Activated effector memory CD4-positive, alpha-beta T cell treated with Interleukin-2 at 50 U/mL for 16 hours (primary cell): Measurements from ENCODE around the gene PCDHAC1.
"Not testable (repeated sequence)": the region's sequence is repeated elsewhere in the genome, so short reads cannot be mapped to it uniquely, and the experiment has no call there.

ENCODE experiments used
- DNase-seq: peaks from one replicate; pipeline ENCODE4 v3.0.0-alpha.2; 2020

Gene PCDHAC1, protein sequence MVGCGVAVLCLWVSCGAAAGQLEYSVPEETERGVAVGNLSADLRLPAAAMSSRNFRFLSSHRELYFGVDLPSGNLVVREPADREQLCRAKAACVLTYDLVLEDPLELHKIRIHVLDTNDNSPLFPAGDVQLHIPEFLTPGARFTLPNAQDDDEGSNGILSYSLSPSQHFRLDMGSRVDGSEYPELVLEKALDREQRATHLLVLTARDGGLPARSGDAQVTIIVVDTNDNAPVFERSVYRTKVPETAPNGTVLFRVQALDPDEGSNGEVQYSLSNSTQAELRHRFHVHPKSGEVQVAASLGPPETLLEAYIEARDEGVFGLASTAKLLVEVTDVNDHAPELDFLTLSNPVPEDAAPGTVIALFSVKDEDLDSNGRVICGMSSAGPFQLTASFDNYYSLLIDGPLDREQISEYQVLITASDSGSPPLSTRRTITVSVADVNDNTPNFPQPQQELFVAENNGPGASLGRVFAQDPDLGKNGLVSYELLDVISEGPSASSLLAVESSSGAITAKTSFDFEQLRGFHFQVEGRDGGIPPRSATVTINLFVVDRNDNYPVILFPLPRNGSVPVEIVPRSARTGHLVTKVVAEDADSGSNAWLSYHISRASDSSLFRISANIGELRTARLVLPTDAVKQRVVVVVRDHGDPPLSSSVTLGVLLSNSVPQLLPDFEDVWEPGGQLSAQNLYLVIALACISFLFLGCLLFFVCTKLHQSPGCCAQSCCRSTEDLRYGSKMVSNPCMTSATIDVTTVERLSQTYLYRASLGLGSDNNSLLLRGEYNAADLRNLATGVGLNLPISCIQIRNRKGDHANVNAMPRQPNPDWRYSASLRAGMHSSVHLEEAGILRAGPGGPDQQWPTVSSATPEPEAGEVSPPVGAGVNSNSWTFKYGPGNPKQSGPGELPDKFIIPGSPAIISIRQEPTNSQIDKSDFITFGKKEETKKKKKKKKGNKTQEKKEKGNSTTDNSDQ

DNA sequence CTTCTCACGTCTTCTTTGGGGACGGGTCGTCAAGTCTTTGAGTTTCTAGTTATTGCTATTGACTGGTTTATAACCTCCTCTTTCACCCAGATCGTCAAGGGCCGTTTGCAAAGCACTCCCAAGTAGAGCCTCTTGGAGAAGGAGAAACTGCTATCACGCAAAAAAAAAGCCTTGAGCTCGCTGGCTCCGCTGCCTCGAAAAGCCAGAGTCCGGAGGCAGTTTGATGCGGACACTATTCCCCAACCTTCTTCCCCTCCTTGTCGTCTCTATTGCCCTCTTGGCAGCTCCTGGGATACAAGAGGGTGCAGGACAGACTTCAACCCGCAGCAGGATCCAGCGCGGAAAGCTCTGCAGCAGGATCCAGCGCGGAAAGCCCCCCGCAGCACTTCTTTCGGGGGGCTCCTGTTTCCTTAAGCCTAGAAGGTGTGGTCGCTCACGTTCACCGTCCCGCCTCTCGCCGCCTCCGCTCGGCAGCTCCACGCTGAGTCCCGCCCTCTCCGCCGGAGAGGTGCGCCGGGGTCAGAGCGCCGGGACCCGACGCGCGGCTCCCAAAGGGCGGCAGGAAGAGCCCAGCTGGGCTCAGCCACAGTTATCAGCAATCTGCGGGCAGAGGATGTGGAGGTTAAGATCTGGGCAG, at the start of gene PCDHAC1:
Gene PCDHAC1, plus strand, starts transcription at position 494 of the 637 bp plus-strand sequence. CDS start 594 bp downstream, outside the sequence.
- no peak for DNase-seq

DNA sequence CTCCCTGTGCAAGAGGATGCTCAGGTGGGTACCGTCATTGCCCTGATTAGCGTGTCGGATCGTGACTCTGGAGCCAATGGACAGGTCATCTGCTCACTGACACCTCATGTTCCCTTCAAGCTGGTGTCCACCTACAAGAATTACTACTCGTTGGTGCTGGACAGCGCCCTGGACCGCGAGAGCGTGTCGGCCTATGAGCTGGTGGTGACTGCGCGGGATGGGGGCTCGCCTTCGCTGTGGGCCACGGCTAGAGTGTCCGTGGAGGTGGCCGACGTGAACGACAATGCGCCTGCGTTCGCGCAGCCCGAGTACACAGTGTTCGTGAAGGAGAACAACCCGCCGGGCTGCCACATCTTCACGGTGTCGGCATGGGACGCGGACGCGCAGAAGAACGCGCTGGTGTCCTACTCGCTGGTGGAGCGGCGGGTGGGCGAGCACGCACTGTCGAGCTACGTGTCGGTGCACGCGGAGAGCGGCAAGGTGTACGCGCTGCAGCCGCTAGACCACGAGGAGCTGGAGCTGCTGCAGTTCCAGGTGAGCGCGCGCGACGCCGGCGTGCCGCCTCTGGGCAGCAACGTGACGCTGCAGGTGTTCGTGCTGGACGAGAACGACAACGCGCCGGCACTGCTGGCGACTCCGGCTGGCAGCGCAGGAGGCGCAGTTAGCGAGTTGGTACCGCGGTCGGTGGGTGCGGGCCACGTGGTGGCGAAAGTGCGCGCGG, 49.4 kb upstream of the PCDHAC1 start:
- not testable (repeated sequence) for DNase-seq

DNA sequence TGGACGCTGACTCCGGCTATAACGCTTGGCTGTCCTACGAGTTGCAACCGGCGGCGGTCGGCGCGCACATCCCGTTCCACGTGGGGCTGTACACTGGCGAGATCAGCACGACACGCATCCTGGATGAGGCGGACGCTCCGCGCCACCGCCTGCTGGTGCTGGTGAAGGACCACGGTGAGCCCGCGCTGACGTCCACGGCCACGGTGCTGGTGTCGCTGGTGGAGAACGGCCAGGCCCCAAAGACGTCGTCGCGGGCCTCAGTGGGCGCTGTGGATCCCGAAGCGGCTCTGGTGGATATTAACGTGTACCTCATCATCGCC, 48.9 kb upstream of the PCDHAC1 start:
- no peak for DNase-seq

- no peak for DNase-seq
Measured at GRCh38 chr5:140881889-140882590, 44.1 kb upstream of the PCDHAC1 start, which contains the start of gene PCDHA13. Gene PCDHA13 (plus strand): TSS chr5:140882124. CDS start chr5:140882269, 145 bp downstream.

- no peak for DNase-seq
Measured at GRCh38 chr5:140882591-140882899, 43.6 kb upstream of the PCDHAC1 start.

GRCh38 chr5:140883373-140883772, 42.7 kb upstream of the PCDHAC1 start:
- DNase-seq: no peak

- DNase-seq: no peak
Measured at GRCh38 chr5:140883927-140884697, 42.0 kb upstream of the PCDHAC1 start.

DNA sequence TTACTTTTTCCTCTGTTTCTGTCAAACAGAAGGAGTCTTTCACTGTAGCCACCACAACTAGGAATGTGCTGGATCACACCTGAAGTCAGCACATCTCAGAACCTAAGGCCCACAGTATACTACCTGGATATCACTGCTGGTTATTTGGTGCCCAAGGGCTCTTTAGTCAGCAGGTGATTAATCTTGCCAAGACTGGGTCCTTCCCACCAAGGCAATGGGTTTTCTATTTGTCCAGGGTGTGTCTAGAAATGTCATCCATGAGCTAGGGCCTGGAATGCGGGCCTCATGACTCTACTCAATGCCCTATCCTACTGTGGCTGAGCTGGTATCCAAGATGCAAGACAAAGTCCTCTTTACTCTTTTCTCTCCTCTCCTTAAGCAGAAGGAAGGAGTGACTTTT, 9.8 kb upstream of the PCDHAC1 start:
- no peak for DNase-seq

GRCh38 chr5:140923601-140924000, 2.5 kb upstream of the PCDHAC1 start:
- no peak for DNase-seq

DNA sequence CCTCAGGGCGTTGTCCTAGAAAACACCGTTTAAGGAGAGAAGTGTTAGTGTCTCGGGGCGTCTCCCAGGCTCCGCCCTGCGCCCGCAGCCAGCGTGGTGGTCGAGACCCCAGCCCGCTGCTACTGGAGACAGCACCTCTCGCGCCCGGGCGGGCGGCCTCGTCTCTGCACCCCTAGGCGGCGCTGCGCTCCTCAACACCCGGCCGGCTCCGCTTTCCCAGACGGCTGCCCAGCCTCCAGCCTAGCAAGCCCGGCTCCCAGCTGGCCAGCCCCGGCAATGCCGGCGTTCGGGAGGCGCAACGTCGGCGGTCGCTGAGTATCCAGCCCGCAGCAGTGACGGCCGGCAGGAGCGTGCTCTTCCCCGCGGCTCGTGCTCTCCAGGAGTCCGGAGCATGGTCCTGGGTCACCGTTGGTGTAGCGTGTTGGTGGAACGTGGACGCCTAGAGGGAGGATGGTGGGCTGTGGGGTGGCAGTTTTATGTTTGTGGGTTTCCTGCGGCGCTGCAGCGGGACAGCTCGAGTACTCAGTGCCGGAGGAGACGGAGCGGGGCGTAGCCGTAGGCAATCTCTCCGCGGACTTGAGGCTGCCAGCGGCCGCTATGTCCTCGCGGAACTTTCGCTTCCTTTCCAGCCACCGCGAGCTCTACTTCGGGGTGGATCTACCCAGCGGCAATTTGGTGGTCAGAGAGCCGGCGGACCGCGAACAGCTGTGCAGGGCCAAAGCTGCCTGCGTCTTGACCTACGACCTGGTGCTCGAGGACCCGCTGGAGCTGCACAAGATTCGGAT, 536 bp downstream of the PCDHAC1 start:
- DNase-seq: no peak

DNA sequence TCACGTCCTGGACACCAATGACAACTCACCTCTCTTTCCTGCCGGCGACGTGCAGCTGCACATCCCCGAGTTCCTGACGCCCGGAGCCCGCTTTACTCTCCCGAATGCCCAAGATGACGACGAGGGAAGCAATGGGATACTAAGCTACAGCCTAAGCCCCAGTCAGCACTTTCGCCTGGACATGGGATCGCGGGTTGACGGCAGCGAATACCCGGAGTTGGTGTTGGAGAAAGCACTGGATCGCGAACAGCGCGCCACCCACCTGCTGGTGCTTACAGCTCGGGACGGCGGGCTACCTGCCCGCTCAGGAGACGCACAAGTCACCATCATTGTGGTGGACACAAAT, 1.1 kb downstream of the PCDHAC1 start:
- no peak for DNase-seq

DNA sequence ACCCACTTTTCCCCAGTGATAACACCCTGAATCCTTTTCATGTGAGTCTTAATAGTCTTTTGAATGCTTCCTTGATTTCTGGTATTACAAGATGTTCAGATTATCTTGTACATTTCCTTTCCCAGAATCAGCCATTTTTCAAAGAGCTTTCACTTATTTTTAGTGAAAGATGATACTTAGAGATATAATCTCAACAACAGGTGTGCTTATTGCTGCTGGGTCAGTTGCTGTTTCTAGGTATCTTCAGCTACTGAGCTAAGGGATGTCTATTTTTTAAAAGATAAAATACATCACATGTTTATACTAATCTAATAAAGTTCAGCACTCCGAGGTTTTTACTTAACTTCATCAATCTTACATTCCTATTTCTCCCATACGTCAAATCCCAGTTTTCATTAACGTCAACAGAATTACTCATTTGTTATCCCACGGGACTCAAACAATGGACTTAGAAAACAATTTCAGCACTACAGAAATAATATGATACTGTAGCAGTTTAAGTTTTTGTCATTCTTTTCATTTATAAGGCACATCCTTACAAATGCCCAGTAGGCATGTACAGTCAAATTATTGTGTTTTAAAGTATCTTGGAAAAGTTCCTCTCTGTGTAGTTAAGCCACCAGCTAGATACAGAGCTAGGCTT, 9.0 kb downstream of the PCDHAC1 start:
- no peak for DNase-seq

DNA sequence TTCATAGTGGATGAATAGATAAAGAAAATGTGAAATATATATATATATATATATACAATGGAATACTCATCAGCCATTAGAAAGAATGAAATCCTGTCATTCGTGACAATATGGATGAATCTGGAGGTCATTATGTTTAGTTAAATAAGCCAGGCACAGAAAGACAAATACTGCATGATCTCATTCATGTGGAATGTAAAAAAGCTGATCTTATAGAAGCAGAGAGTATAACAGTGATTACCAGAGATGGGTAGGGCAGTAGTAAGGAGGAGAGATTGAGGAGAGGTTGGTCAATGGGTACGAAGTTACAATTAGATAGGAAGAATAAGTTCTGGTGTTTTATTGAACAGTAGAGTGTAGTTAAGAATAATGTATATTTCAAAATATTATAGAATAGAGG, 20.5 kb downstream of the PCDHAC1 start:
- DNase-seq: no peak

DNA sequence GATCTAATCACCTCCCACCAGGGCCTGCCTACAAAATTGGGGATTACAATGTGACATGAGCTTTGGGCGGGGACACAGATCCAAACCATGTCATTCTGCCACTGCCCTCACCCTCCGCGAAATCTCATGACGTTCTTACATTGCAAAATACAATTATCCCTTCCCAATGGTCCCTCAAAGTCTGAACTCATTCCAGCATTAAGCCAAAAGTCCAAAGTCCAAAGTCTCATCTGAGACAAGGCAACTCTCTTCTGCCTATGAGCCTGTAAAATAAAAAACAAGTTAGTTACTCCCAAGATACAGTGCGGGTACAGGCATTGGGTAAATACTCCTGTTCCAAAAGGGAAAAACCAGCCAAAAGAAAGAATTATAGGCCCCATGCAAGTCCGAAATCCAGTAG, 25.5 kb downstream of the PCDHAC1 start:
- DNase-seq: no peak

- DNase-seq: no peak
Measured at GRCh38 chr5:140953234-140953633, 27.1 kb downstream of the PCDHAC1 start.

DNA sequence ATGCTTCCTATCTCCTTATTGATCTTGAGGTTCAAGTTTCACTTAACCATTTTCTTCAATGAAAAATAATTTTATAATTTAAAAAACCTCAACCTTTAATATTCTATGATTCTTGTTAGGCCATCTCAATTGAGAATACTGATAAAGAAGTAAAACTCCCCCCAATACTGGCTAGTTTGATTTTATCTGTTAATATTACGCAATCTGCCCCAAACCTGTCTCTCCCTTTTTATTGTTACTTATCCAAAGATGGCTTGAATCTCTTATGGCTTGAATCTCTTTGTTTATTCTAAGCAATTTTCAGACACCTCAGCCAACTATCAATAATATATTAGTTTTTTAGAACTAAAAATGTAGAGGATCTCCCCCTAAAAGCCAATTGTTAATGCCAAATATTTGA, 36.1 kb downstream of the PCDHAC1 start:
- no peak for DNase-seq

- no peak for DNase-seq
Measured at GRCh38 chr5:140964356-140964755, 38.3 kb downstream of the PCDHAC1 start.

GRCh38 chr5:140965905-140966292, 39.8 kb downstream of the PCDHAC1 start:
- no peak for DNase-seq

- DNase-seq: no peak
Measured at GRCh38 chr5:140966293-140967225, 40.5 kb downstream of the PCDHAC1 start, which contains the start of gene PCDHAC2. Gene PCDHAC2 (plus strand): TSS chr5:140966476. CDS start chr5:140966767, 291 bp downstream.
